ENCODE data around the gene FGF14. TPM values are rescaled to one million over a fixed set of nuclear protein-coding genes. Genes with fewer than 3 reads are reported as not detected.

The FGF14 gene
- total RNA-seq, 1 donor from 2014 or later: 1.7 TPM

DNA sequence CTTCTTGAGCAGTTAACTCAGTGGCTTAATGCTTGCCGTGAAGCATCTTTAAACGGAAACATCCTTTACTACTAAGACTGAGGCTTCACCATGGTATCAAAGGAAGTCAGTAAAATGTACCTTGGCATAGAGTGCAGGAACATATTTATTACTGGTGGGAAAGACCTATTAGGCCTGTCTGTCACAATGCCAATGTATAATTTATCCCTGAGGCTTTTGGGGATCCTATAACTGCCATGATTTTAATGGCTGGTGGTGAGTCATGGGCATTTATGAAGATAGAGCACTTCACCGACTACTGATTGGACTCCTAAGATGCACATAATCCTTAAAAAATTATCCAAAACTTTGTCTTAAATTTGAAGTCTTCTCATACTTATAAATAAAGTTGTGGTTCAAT, 79.6 kb downstream of the FGF14 start:
- Mint-ChIP-seq H3K4me1 (peaks cover 14% of the 10 kb centered on the region), H3K9me3 (no peaks in the 10 kb centered on the region), H3K4me3 (no peak overlapping the region), H3K36me3 (ENCODE audit: low read depth) (no peaks in the 10 kb centered on the region), H3K27ac (ENCODE audit: unreplicated experiment) (no peak overlapping the region), H3K27me3 (ENCODE audit: low read depth) (no peaks in the 10 kb centered on the region)
- TF ChIP-seq, protein P1, sequence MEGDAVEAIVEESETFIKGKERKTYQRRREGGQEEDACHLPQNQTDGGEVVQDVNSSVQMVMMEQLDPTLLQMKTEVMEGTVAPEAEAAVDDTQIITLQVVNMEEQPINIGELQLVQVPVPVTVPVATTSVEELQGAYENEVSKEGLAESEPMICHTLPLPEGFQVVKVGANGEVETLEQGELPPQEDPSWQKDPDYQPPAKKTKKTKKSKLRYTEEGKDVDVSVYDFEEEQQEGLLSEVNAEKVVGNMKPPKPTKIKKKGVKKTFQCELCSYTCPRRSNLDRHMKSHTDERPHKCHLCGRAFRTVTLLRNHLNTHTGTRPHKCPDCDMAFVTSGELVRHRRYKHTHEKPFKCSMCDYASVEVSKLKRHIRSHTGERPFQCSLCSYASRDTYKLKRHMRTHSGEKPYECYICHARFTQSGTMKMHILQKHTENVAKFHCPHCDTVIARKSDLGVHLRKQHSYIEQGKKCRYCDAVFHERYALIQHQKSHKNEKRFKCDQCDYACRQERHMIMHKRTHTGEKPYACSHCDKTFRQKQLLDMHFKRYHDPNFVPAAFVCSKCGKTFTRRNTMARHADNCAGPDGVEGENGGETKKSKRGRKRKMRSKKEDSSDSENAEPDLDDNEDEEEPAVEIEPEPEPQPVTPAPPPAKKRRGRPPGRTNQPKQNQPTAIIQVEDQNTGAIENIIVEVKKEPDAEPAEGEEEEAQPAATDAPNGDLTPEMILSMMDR (conservative IDR thresholded peaks at IDR 0.05): no peak
- no peak for DNase-seq (ENCODE audit: low read depth, low spot score)

DNA sequence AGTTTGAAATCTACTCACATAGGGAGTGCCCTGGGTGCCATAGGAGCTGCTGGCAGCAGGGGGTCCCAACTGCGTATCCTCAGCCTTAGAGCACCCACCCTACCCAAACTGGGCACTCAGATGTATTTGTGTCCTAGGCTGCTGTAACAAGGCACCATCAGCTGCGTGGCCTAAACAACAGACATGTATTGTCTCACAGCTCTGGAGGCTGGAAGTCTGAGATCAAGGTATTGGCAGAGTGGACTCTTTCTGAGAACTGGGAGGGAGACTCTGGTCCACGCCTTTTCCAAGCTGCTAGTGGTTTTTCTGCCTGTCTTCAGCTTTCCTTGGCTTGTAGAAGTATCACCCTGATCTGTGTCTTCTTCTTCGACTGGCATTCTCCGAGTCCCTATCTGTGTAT, 83.6 kb downstream of the FGF14 start:
- TF ChIP-seq, protein P1 (conservative IDR thresholded peaks at IDR 0.05): no peak
- H3K9me3 Mint-ChIP-seq: no peaks in the 10 kb centered on the region
- no peak for DNase-seq (ENCODE audit: low read depth, low spot score)

DNA sequence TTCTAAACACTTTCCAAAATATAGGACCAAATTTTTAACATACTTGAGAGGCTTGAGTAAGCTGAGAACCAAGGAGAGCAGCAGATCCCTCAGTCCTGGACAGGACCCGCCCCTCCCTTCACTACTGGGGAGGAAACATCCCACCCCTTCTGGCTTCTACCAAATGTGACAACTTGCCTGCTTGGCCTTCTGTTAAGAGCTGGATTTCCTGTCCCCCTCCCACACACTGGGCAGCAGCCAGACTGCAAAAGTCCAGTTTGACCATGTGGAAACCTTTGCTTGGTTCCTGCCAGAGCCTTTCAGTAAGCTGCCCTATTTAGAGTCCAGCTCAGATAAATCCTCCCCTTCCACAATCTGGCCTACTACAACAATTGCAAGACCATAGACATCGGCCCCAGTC, 84.3 kb downstream of the FGF14 start:
- no peaks in the 10 kb centered on the region for H3K4me1 Mint-ChIP-seq

More for the DNA sequence above, 83.6 kb downstream of the FGF14 start:
- Mint-ChIP-seq H3K4me1 (no peaks in the 10 kb centered on the region), H3K36me3 (ENCODE audit: low read depth) (no peaks in the 10 kb centered on the region), H3K4me3 (no peak overlapping the region), H3K27me3 (ENCODE audit: low read depth) (no peaks in the 10 kb centered on the region), H3K27ac (ENCODE audit: unreplicated experiment) (no peak overlapping the region)

DNA sequence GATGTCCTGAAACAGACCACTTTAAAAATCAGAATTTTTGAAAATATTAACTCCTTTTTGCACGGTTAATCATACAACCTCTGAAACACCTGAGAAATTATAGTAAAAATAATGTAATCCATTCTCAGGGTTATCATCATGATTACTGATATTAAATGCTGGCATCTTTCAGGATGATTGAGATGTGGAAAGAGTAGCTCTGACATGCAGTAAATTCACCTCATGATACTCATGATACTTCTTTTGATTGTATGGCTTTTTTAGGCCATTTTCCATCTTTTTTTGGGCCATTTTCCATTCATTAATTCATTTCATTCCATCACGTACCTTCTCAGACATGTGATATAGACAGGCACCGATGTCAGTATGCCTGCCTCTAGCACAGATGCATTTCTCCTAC, 85.1 kb downstream of the FGF14 start:
- Mint-ChIP-seq H3K4me1 (no peaks in the 10 kb centered on the region), H3K27me3 (ENCODE audit: low read depth) (no peaks in the 10 kb centered on the region), H3K27ac (ENCODE audit: unreplicated experiment) (no peak overlapping the region), H3K4me3 (no peak overlapping the region), H3K36me3 (ENCODE audit: low read depth) (no peaks in the 10 kb centered on the region), H3K9me3 (no peaks in the 10 kb centered on the region)
- DNase-seq (ENCODE audit: low read depth, low spot score): no peak
- TF ChIP-seq, protein P1 (conservative IDR thresholded peaks at IDR 0.05): no peak

More for the DNA sequence above, 84.3 kb downstream of the FGF14 start:
- H3K9me3 Mint-ChIP-seq: no peaks in the 10 kb centered on the region
- no peaks in the 10 kb centered on the region for H3K36me3 Mint-ChIP-seq (ENCODE audit: low read depth)
- H3K27me3 Mint-ChIP-seq (ENCODE audit: low read depth): no peaks in the 10 kb centered on the region
- no peak for DNase-seq (ENCODE audit: low read depth, low spot score)
- no peak overlapping the region for H3K4me3 Mint-ChIP-seq
- no peak overlapping the region for H3K27ac Mint-ChIP-seq (ENCODE audit: unreplicated experiment)
- TF ChIP-seq, protein P1 (conservative IDR thresholded peaks at IDR 0.05): no peak

DNA sequence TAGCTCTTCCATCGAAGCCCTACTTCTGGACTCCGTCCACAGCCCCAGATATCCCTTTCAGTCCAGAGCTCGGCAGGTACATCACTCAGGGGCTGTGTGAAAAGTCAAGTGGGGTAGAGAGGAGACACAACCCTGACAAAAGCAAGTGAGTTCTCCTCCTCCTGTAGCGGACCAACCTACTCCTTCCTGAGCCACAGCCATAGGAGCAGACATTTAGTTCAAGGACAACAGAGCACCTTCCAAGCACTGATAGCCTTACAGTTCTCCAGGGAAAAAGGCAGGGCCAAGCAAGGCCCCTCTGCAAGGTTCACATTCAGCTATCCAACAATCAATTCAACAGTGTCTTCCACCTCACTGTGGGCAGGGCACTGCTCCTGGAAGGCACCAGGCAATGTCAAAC, 89.0 kb downstream of the FGF14 start:
- no peaks in the 10 kb centered on the region for H3K9me3 Mint-ChIP-seq
- H3K4me3 Mint-ChIP-seq: no peak overlapping the region
- peaks cover 7% of the 10 kb centered on the region for H3K4me1 Mint-ChIP-seq
- no peaks in the 10 kb centered on the region for H3K36me3 Mint-ChIP-seq (ENCODE audit: low read depth)
- no peak overlapping the region for H3K27ac Mint-ChIP-seq (ENCODE audit: unreplicated experiment)
- TF ChIP-seq, protein P1 (conservative IDR thresholded peaks at IDR 0.05): no peak
- no peak for DNase-seq (ENCODE audit: low read depth, low spot score)
- H3K27me3 Mint-ChIP-seq (ENCODE audit: low read depth): no peaks in the 10 kb centered on the region

DNA sequence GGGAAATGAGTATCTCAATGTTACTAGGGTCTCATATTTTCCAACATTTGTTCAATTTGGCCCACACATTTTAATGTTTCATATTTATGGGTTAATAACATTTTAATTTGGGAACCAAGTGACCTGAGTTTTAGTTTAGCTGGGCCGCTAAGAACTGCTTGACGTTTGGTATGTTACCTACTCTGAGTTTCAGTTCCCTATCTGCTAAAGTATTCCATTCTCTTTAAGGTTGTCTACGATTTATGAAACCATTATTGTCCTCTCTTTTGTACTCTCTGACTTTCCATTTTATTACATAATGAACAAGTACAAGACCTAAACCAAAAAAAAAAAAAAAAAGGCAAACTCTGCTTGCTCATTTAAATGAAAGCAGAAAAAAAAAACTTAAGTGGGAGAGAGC, 89.9 kb downstream of the FGF14 start:
- H3K36me3 Mint-ChIP-seq (ENCODE audit: low read depth): no peaks in the 10 kb centered on the region
- H3K27ac Mint-ChIP-seq (ENCODE audit: unreplicated experiment): no peak overlapping the region
- H3K27me3 Mint-ChIP-seq (ENCODE audit: low read depth): no peaks in the 10 kb centered on the region
- TF ChIP-seq, protein P1 (conservative IDR thresholded peaks at IDR 0.05): no peak
- no peak for DNase-seq (ENCODE audit: low read depth, low spot score)
- no peaks in the 10 kb centered on the region for H3K9me3 Mint-ChIP-seq
- H3K4me1 Mint-ChIP-seq: peaks cover 7% of the 10 kb centered on the region
- no peak overlapping the region for H3K4me3 Mint-ChIP-seq

All from neural crest cell (in vitro differentiated cells).